Activated CD4-positive, alpha-beta T cell treated with anti-CD3 and anti-CD28 coated beads, Interleukin-10, Interleukin-2, amounts not matched to agents 100 ng/mL and 50 ng/mL, durations not matched to agents 16 hours and 8 hours (primary cell): ENCODE results near the gene GPR143.
A peak's percentile ranks its signal among the peaks of the same experiment; 100 is the strongest.

Experiments used
- DNase-seq: peaks from one replicate; pipeline ENCODE4 v3.0.0-alpha.2; 2020

Gene GPR143

DNA sequence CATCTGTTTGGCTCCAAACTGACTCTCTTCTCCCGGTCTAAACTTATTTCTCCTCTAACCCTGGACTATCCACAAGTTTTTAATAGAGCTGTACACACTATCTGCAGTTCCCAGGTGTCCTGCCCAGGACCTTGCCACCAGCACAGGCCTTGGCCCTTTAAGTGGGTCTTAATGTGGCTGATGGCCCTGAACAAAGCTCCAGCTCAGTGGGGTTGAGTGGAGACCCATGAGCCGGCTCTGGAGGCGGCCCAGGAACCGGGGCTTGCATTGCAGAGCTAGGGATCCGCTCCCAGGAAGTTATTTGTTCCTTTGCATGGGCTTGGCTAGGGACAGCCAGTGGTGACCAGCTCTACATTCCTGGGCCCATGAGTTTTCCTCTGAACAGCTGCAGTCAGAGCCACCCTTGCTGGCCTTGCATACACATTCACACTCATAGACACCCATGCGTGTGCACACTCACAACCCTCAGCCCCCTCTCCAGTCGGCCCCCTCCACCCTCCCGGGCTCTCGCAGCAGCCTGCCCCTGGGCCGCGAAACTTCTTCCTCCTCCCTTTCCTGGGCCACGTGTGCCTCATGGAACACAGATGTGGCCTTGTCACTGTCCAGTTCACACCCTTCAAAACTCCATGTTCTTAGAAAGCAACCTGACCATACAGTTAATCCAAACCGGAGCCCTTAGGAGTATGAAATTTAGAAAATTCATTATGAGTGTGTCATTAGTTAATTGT is 58.2 kb downstream of the GPR143 start:
- DNase-seq, result no peak

DNA sequence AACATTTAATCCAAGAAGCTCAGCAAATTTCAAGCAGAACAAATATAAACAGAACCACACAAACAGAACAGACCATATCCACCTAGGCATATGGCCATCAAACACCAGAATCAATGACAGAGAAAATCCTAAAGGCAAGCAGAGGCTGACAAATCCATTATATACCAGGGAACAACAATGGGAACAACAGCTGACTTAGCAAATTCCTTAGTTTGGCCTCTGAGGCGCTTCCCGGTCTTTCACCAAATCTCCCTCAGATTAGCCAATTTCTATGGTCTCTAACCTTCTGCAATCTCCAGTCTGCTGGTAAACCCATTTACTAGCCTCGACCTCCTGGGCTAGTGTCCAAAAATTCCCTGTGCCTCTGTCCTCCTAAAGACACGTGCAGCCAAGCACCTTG is 59.2 kb downstream of the GPR143 start:
- no peak for DNase-seq

- no peak for DNase-seq
These were observed 60.7 kb downstream of the GPR143 start for GRCh38 chrX:9704876-9705465.

- DNase-seq, result no peak
These were observed 62.2 kb downstream of the GPR143 start for GRCh38 chrX:9703406-9703805.

DNA sequence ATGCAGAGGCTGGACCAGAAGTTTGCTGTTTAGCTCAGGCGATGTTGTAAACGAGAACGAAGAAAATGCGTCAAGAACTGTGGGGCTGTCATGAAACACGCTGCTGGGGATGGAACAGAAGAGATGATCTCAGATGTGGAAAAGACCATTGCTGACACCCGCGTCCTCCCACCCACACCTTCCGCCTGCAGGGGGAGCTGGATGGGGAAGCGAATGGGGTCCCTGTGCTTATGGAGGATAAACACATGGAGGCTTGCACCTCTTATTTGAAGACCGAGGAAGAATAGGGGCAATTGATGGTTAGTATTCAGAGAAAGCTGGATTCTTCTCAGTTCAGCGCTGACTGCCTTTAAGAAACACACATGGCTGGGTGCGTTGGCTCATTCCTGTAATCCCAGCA is 63.9 kb downstream of the GPR143 start:
- no peak for DNase-seq

DNA sequence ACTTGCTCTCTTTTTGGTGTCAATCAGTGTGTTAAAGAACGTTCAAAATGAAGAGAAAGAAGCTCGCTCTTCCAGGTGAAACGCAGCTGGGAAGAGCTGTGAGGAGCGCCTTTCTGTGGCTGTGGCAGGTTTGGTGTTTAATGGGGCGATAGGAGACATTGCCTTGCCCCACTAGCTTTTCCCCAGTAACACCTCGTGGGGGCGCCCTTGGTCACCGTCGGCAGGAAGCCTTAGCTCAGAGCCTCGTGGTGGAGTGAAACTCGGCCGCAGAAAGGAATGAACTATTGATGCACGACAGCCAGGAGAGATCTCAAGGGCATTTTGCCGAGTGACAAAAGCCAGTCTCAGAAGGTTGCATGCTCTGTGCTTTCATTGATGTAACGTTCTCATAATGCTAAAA is 65.1 kb downstream of the GPR143 start:
- no peak for DNase-seq

GRCh38 chrX:9698576-9698975 is 67.1 kb downstream of the GPR143 start:
- DNase-seq, result no peak

GRCh38 chrX:9693307-9694001 is 72.2 kb downstream of the GPR143 start:
- DNase-seq, result no peak

DNA sequence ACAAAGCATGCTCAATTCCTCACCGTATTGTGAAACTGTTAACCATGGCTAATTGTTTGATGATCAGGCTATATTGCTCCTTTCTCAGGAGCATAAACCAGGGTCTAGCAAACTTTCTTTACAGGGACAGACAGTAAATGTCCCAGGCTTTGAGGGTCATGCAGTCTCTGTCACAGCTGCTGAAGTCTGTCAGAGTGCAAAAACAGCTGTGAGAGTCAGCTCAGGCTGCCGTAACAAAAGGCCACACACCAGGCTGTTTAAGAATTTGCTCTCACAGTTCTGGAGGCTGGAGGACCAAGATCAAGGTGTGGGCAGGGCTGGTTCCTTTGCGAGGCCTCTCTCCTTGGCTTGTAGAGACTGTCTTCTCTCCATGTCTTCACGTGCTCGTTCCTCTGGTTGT is 75.6 kb downstream of the GPR143 start:
- DNase-seq, result no peak

GRCh38 chrX:9688833-9689232 is 76.8 kb downstream of the GPR143 start:
- no peak for DNase-seq

DNA sequence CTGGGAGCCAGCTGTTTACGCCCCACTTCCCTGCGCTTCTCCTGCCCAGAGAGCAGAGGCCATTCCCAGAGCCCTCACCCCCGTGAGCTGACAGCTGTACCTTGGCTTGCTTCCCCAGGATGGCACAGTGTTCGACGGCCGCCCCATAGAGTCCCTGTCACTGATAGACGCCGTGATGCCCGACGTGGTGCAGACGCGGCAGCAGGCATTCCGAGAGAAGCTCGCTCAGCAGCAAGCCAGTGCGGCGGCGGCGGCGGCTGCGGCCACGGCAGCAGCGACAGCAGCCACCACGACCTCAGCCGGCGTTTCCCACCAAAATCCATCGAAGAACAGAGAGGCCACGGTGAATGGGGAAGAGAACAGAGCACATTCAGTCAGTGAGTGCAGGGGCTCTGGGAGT is 77.7 kb downstream of the GPR143 start:
- no peak for DNase-seq

DNA sequence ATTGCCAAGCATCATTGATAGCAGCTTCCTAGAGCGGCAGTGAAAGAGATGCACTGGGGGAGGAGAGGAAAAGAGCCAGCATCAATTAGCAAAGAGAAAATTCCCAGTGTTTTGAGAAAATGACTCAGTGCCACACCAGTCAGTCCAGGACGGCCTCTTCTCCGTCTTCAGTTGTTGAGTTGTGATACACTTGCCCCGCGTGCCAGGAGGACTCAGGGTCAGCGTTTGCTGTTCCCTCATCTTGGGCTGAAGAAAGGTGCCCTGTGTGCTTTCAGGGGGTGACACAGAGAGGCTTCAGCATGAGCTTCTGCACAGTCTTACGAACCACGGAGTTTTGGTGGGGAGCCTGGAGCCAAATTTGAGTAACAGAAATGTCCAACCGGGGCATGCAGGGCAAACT is 82.3 kb downstream of the GPR143 start:
- no peak for DNase-seq

- DNase-seq, result no peak
These were observed 82.8 kb downstream of the GPR143 start for GRCh38 chrX:9682861-9683260.

DNA sequence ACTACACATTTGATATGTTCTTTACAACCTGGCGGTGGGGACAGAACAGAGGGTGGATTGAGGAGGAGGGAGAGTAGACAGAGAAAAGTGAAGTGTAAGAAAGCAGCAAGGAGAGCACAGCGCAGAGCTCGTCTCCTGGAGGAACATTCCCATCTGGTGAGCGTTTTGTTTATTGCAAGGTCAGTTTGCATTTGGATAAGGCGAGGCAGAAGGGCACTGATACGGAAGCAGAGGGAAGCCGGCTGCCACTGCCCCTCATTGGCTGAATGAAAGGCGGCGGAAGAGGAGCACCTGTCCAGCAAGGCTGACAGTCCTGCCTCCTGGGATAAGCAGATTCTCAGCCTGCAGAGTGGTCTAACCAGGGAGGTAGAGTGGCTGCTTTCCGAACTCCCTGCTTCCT is 83.2 kb downstream of the GPR143 start:
- no peak for DNase-seq

DNA sequence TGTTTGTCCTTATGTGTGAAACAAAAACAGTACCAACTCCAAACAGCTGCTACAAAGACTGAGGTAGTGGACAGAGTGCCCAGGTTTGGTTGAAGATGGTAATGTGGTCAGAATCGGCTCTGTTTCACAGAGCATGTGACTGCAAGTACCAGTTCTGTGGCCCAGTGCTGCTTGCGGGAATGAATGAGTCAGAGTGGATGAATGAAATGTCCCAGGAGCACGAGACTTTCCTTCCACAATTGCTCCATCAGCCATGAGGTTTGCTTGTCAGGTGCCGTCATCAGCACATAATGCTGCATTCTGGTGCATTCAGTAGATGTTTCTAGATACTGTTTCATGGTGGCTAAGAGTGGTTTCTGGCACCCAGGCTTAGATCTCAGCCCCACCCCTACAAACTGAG is 84.2 kb downstream of the GPR143 start:
- DNase-seq, result no peak

- DNase-seq, result no peak
These were observed 84.6 kb downstream of the GPR143 start for GRCh38 chrX:9681011-9681410.

- DNase-seq, result no peak
These were observed 87.3 kb downstream of the GPR143 start for GRCh38 chrX:9678215-9678965.

- peak; percentile 89 for DNase-seq
These were observed 88.4 kb downstream of the GPR143 start for GRCh38 chrX:9677098-9677739.

DNA sequence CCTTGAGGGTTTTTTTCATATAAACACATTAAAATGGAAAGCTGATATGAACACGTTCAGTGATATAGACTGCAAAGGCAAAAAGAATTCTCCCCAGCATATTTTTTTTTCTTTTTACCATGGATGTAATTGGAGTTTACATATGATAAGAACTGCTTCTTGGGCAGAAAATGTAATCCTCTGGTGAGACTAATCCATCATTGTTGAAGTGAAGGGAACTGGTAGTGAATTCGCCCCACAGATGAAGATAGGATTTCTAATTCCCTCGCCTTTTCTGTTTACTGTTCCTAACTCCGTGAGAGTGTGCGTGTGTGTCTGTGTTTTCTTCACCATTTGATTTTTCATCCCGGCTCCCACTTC is 88.9 kb downstream of the GPR143 start:
- DNase-seq, result no peak

DNA sequence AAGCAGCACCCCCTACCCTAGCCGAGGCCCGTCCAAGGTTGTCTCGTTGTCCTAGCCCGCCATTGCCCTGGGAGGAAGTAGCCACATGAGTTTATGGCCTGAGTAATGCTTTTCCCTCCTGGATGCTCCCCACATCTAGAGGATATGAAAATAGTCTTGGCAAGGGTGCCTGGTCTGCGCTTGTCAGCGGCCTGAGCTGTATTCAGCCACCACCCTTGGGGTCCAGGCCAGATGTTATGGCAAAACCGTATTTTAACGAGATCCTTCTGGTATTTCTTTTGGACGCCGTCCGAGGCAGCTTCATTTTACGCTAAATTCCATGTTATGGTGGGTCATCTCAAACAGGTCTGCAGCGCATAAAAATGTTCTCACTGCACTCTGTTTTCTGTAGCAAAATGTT is 89.3 kb downstream of the GPR143 start:
- no peak for DNase-seq
